Measurements from ENCODE around the gene DHX32. TPM values are rescaled to one million over a fixed set of nuclear protein-coding genes. Genes with fewer than 3 reads are reported as not detected.
"Not testable (repeated sequence)": the region's sequence is repeated elsewhere in the genome, so short reads cannot be mapped to it uniquely, and the experiment has no call there.

Gene DHX32
- total RNA-seq, 1 donor from 2014 or later = 35.6 TPM

- Mint-ChIP-seq H3K36me3 (ENCODE audit: low read depth) (no peaks in the 10 kb centered on the region), H3K27ac (ENCODE audit: unreplicated experiment) (no peak overlapping the region), H3K27me3 (ENCODE audit: low read depth) (no peaks in the 10 kb centered on the region), H3K4me1 (no peaks in the 10 kb centered on the region), H3K4me3 (no peak overlapping the region), H3K9me3 (peaks cover 2% of the 10 kb centered on the region)
- no peak for DNase-seq (ENCODE audit: low read depth, low spot score)
- no peak for TF ChIP-seq CTCF (conservative IDR thresholded peaks at IDR 0.05)
These were observed 44.3 kb upstream of the DHX32 start for GRCh38 chr10:125925262-125925834.

- not testable (repeated sequence) for H3K36me3 Mint-ChIP-seq (ENCODE audit: low read depth); H3K27ac Mint-ChIP-seq (ENCODE audit: unreplicated experiment); H3K4me1 Mint-ChIP-seq; H3K4me3 Mint-ChIP-seq; H3K27me3 Mint-ChIP-seq (ENCODE audit: low read depth); H3K9me3 Mint-ChIP-seq; DNase-seq (ENCODE audit: low read depth, low spot score)
These were observed 40.7 kb upstream of the DHX32 start for GRCh38 chr10:125921643-125922306.

GRCh38 chr10:125917704-125918361, 36.7 kb upstream of the DHX32 start:
- not testable (repeated sequence) for DNase-seq (ENCODE audit: low read depth, low spot score); H3K27me3 Mint-ChIP-seq (ENCODE audit: low read depth); H3K4me3 Mint-ChIP-seq; H3K36me3 Mint-ChIP-seq (ENCODE audit: low read depth); H3K4me1 Mint-ChIP-seq; H3K9me3 Mint-ChIP-seq
- H3K27ac Mint-ChIP-seq (ENCODE audit: unreplicated experiment) = peak overlapping the region; percentile 12

GRCh38 chr10:125916977-125917376, 35.9 kb upstream of the DHX32 start:
- Mint-ChIP-seq H3K4me1 (no peaks in the 10 kb centered on the region), H3K9me3 (peaks cover 3% of the 10 kb centered on the region), H3K27me3 (ENCODE audit: low read depth) (no peaks in the 10 kb centered on the region), H3K27ac (ENCODE audit: unreplicated experiment) (no peak overlapping the region), H3K36me3 (ENCODE audit: low read depth) (no peaks in the 10 kb centered on the region), H3K4me3 (no peak overlapping the region)
- TF ChIP-seq CTCF (conservative IDR thresholded peaks at IDR 0.05) = no peak
- DNase-seq (ENCODE audit: low read depth, low spot score) = no peak

GRCh38 chr10:125913277-125913676, 32.2 kb upstream of the DHX32 start:
- H3K4me3 Mint-ChIP-seq; DNase-seq (ENCODE audit: low read depth, low spot score); H3K27ac Mint-ChIP-seq (ENCODE audit: unreplicated experiment); H3K9me3 Mint-ChIP-seq; H3K4me1 Mint-ChIP-seq; H3K36me3 Mint-ChIP-seq (ENCODE audit: low read depth); H3K27me3 Mint-ChIP-seq (ENCODE audit: low read depth): not testable (repeated sequence)

GRCh38 chr10:125911990-125912389, 30.9 kb upstream of the DHX32 start:
- Mint-ChIP-seq H3K27ac (ENCODE audit: unreplicated experiment) (no peak overlapping the region), H3K9me3 (peaks cover 8% of the 10 kb centered on the region), H3K27me3 (ENCODE audit: low read depth) (no peaks in the 10 kb centered on the region), H3K4me3 (no peak overlapping the region), H3K4me1 (no peaks in the 10 kb centered on the region), H3K36me3 (ENCODE audit: low read depth) (peaks cover 4% of the 10 kb centered on the region)
- DNase-seq (ENCODE audit: low read depth, low spot score) = no peak
- TF ChIP-seq CTCF (conservative IDR thresholded peaks at IDR 0.05) = no peak

- TF ChIP-seq CTCF (conservative IDR thresholded peaks at IDR 0.05) = no peak
- no peak overlapping the region for H3K27ac Mint-ChIP-seq (ENCODE audit: unreplicated experiment)
- H3K27me3 Mint-ChIP-seq (ENCODE audit: low read depth) = no peaks in the 10 kb centered on the region
- peaks cover 8% of the 10 kb centered on the region for H3K9me3 Mint-ChIP-seq
- H3K36me3 Mint-ChIP-seq (ENCODE audit: low read depth) = peaks cover 4% of the 10 kb centered on the region
- H3K4me1 Mint-ChIP-seq = no peaks in the 10 kb centered on the region
- DNase-seq (ENCODE audit: low read depth, low spot score) = no peak
- H3K4me3 Mint-ChIP-seq = no peak overlapping the region
These were observed 30.1 kb upstream of the DHX32 start for GRCh38 chr10:125911145-125911544.

- not testable (repeated sequence) for H3K9me3 Mint-ChIP-seq; H3K4me1 Mint-ChIP-seq; H3K4me3 Mint-ChIP-seq; H3K27ac Mint-ChIP-seq (ENCODE audit: unreplicated experiment); H3K36me3 Mint-ChIP-seq (ENCODE audit: low read depth); H3K27me3 Mint-ChIP-seq (ENCODE audit: low read depth); DNase-seq (ENCODE audit: low read depth, low spot score)
These were observed 28.4 kb upstream of the DHX32 start for GRCh38 chr10:125909491-125909890.

GRCh38 chr10:125908813-125909212, 27.7 kb upstream of the DHX32 start:
- not testable (repeated sequence) for H3K27me3 Mint-ChIP-seq (ENCODE audit: low read depth); H3K4me3 Mint-ChIP-seq; H3K36me3 Mint-ChIP-seq (ENCODE audit: low read depth); DNase-seq (ENCODE audit: low read depth, low spot score); H3K4me1 Mint-ChIP-seq; H3K9me3 Mint-ChIP-seq; H3K27ac Mint-ChIP-seq (ENCODE audit: unreplicated experiment)

Data from neural crest cell (in vitro differentiated cells).